Right atrium auricular region (tissue), 2 donors: ENCODE measurements around the gene ACVRL1. TPM values are rescaled to one million over a fixed set of nuclear protein-coding genes. Genes with fewer than 3 reads are reported as not detected.
A peak's percentile ranks its signal among the peaks of the same experiment; 100 is the strongest.

Source experiments
- DNase-seq: peaks from one replicate; pipeline ENCODE4 v3.0.0-alpha.2; 2019; ENCODE audit warnings: low spot score
- H3K27ac ChIP-seq, 2 donors: fragments of 200-600 bp; sonication (generic); 1 replicate in 1 of 2; 2 replicates in 1 of 2; pipeline ENCODE4 v1.5.1; 2016 to 2019
- H3K27me3 ChIP-seq, 2 donors: fragments of 200-600 bp; sonication (generic); one replicate each; pipeline versions ENCODE4 v1.5.1 to v1.6.0; 2017 to 2019
- H3K36me3 ChIP-seq: fragments of 200-600 bp; sonication (generic); one replicate; pipeline ENCODE4 v1.5.1; 2016
- H3K4me1 ChIP-seq, 2 donors: fragments of 200-600 bp; sonication (generic); one replicate each; pipeline versions ENCODE4 v1.5.1 to v1.6.0; 2017 to 2019
- H3K4me3 ChIP-seq, 2 donors: fragments of 200-600 bp; sonication (generic); 1 replicate in 1 of 2; 2 replicates in 1 of 2; pipeline ENCODE4 v1.5.1; 2017 to 2019; ENCODE audit warnings: mild to moderate bottlenecking in 1 of 2, moderate library complexity in 1 of 2
- H3K9me3 ChIP-seq, 2 donors: fragments of 200-600 bp; sonication (generic); one replicate each; pipeline ENCODE4 v1.5.1; 2019
- total RNA-seq, 2 donors: library from RNA; depleted of rRNA; stranded (reverse); fragments of >200 nt; gene quantifications; one replicate each; pipeline ENCODE4 v1.1.0, GENCODE V29; 2016
- TF ChIP-seq, protein P1 (sequence below), 2 donors: fragments of 200-600 bp; sonication (generic); IDR thresholded peaks; one replicate each; pipeline ENCODE4 v1.5.1; 2019; ENCODE audit warnings: antibody characterized with exemption in 2 of 2

ACVRL1 gene
- total RNA-seq, 2 donors from 2014 or later = 48.1 to 57.5 TPM

DNA sequence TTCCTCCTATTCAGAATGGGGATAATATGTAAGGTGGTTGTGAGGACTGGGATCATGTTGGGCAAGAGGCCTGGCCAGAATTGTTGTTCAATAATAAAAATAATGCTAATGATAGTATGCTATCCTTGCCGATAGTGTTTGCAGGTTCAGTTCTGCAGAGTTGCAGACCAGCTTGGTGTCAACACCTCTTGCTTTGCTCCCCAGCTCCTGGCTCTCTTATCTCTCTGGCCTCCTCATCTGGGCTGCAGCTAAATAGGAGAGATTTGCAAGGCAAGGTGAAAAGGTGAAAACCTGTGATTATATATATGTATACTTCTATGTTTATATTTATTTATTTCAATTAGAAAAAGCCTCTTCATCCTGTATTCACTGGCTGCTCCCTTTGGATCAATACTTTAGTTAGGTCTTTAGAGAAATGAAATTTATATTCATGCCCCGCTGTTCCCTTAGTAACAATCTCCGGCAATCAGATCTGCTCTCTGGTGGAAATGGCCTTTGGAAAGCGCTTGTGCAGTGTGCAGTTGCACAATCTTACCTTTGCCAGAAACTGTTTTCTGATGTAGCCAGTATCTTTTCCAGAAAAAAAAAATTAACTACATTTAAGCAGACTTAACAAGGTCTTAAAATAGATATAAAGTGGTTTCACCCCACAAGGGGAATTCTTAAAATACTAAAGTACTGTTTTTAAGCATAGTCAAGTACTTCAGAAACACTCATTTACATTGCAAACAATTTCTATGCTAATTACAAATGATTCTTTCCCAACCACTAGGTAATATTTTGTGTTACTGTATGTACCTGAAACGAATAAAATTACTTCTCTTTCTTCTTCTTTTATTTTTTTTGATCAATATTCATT, 25.1 kb downstream of the ACVRL1 start:
- peaks cover 0 to 9% of the 10 kb centered on the region in 2 donors for H3K4me1 ChIP-seq
- H3K36me3 ChIP-seq = no peaks in the 10 kb centered on the region
- no peaks in the 10 kb centered on the region for H3K9me3 ChIP-seq
- no peak for DNase-seq
- TF ChIP-seq, protein P1, sequence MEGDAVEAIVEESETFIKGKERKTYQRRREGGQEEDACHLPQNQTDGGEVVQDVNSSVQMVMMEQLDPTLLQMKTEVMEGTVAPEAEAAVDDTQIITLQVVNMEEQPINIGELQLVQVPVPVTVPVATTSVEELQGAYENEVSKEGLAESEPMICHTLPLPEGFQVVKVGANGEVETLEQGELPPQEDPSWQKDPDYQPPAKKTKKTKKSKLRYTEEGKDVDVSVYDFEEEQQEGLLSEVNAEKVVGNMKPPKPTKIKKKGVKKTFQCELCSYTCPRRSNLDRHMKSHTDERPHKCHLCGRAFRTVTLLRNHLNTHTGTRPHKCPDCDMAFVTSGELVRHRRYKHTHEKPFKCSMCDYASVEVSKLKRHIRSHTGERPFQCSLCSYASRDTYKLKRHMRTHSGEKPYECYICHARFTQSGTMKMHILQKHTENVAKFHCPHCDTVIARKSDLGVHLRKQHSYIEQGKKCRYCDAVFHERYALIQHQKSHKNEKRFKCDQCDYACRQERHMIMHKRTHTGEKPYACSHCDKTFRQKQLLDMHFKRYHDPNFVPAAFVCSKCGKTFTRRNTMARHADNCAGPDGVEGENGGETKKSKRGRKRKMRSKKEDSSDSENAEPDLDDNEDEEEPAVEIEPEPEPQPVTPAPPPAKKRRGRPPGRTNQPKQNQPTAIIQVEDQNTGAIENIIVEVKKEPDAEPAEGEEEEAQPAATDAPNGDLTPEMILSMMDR (IDR thresholded peaks at IDR 0.05) = no peak
- no peak overlapping the region for H3K4me3 ChIP-seq
- no peaks in the 10 kb centered on the region for H3K27me3 ChIP-seq
- H3K27ac ChIP-seq = no peak overlapping the region

DNA sequence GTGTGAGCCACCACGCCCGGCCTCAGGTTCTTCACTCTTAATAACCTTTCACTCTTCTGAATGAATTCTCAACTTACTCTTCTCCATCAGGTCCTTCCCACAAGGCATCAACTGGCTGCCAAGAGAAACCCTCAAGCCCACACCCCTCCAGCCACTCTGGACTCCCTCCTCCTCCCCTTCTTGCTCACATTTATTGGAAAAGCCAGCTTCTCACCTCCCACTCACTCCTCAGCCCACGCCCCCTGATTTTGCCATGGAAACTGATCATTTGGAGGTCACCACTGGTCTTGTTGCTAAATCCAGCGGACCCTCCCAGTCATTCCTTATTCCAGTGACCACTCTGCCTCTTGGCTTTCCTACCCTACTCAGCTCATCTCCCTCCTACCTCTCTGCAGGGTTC, 26.8 kb downstream of the ACVRL1 start:
- Histone ChIP-seq H3K27me3 (no peaks in the 10 kb centered on the region), H3K4me1 (peaks cover 0 to 9% of the 10 kb centered on the region in 2 donors), H3K9me3 (no peaks in the 10 kb centered on the region), H3K4me3 (no peak overlapping the region), H3K36me3 (no peaks in the 10 kb centered on the region), H3K27ac (no peak overlapping the region)
- TF ChIP-seq, protein P1 (IDR thresholded peaks at IDR 0.05) = no peak
- no peak for DNase-seq

DNA sequence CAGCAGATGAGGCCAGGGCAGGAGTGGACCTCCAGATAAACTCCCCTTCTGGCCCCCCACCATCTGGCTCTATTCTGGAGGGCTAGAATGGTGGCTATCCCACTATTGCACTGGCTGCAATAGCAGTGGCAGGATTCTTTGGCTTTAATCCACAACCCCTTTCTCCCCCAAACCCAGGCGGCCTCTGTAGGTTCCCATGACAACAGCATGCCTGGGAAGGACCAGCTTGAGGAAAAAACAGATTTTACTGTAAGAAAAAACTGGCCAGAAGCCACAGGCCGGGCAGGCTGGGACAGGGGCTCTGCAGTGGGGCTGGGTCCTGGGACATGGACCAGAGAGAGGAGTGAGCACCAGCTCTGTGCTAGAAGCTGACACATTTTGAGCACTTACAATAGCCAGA, 30.6 kb downstream of the ACVRL1 start:
- no peaks in the 10 kb centered on the region for H3K27me3 ChIP-seq
- no peaks in the 10 kb centered on the region for H3K36me3 ChIP-seq
- TF ChIP-seq, protein P1 (IDR thresholded peaks at IDR 0.05) = no peak
- H3K27ac ChIP-seq = no peak overlapping the region
- no peak for DNase-seq
- H3K4me1 ChIP-seq = peaks cover 0 to 11% of the 10 kb centered on the region in 2 donors
- no peaks in the 10 kb centered on the region for H3K9me3 ChIP-seq
- no peak overlapping the region for H3K4me3 ChIP-seq

DNA sequence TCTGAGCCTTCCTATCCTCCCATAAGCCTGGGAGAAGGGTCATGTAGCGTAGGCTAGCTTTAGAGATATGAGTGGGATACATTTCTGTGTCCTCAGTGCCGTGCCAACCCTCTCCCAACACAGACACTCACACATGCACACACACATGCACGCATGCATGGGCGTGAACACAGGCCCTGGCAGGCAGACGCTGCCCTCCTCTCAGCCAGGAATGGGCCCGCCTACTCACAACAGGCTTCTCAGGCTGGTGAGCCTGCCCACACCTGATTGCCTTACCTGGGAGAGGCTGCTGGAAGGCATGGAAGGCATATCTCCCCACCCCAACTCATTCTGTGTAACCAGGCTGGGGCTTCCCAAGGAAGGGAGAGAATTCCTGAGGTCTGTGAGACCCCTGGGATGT, 31.4 kb downstream of the ACVRL1 start:
- TF ChIP-seq, protein P1 (IDR thresholded peaks at IDR 0.05) = no peak
- Histone ChIP-seq H3K27ac (no peak overlapping the region), H3K36me3 (no peaks in the 10 kb centered on the region), H3K4me1 (peaks cover 0 to 11% of the 10 kb centered on the region in 2 donors), H3K9me3 (peaks cover 0 to 2% of the 10 kb centered on the region in 2 donors), H3K27me3 (no peaks in the 10 kb centered on the region), H3K4me3 (no peak overlapping the region)
- DNase-seq = no peak

DNA sequence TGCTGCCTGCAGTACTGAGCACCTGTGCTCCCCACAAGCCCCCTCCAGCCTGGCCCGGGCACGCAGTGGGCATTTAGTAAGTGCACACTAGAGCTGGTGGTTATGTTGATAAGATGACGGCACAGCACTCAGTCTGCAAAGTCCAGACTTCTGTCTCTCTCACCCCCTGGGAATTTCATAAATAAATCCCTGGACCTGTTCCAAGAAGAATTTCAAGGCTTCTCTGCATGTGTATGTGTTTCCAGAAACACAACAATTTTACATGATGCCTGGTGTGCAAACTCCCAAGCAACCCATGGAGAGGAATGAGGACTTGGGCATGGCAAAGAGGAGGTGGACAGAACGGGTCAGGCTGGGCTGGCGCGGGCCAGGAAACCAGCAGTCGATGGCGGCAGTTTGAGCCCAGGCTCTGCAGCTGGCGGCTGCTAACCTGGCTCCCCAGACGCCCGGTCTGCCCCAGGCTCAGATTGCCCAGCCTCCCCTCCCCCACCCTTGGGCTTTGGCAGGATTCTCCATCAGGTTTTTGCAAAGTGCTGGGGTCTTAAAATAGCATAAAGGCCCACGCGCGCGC, 33.8 kb downstream of the ACVRL1 start:
- TF ChIP-seq, protein P1 (IDR thresholded peaks at IDR 0.05) = no peak
- Histone ChIP-seq H3K36me3 (no peaks in the 10 kb centered on the region), H3K4me1 (peaks cover 0 to 11% of the 10 kb centered on the region in 2 donors), H3K27me3 (no peaks in the 10 kb centered on the region), H3K27ac (no peak overlapping the region), H3K9me3 (peaks cover 0 to 18% of the 10 kb centered on the region in 2 donors), H3K4me3 (no peak overlapping the region)
- DNase-seq = peak; percentile 52
